Measurements from ENCODE around the gene PIK3CD. TPM values are rescaled to one million over a fixed set of nuclear protein-coding genes. Genes with fewer than 3 reads are reported as not detected.
A peak's percentile ranks its signal among the peaks of the same experiment; 100 is the strongest.

PIK3CD gene
- total RNA-seq: 10 to 100 TPM; 12.4 to 18.7 TPM

DNA sequence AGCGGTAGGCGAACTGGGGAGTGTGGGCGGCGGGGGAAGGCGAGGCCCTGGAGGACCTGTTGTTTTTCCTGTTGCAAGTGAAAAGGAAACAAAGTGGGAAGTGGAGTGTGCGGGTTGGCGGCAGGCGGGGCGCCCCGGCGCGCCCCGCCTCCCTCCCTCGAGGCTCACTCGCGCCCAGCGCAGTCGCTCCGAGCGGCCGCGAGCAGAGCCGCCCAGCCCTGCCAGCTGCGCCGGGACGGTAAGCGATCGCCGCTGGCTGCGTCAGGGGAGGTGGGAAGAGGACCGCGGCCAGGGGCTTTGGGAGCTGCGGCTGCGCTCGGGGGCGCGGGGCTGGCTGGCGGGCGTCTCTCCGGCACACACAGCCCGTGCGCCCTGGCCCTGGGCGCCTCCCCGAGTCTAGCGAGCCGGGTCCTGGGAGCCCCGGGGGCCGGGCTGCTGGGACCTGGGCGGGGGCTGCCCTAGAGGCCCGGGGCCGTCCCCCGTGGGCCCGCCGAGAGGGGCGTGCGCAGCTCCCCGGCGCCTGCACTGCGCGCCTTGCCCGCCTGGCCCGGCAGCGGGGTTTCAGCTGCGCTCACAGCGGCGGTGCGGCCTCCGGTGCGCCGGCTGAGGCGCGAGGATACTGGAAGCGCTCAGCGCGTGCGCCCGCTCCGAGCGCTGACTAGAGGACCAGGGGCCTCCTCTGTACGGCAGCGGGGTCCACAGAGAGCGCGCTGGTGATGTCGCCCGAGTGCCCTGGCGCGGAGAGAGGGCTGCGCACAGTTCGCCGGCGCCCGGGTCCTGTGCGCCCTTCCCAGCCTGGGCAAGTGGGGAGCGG, at the start of gene PIK3CD:
TSS of gene PIK3CD (plus strand) at position 167 of the 814 bp plus-strand sequence. CDS start 58,725 bp downstream, outside the sequence.
- Histone ChIP-seq H3K9me3 (no peaks in the 10 kb centered on the region), H3K4me3 (peak within 1 kb of the TSS; percentile 69), H3K4me1 (ENCODE audit: control insufficient read depth in 1 of 2, low read depth in 2 of 2) (peaks cover 3 to 17% of the 10 kb centered on the region in 2 donors), H3K36me3 (no peaks in the 10 kb centered on the region), H3K27ac (peak within 1 kb of the TSS; percentile 7 to 21), H3K27me3 (replicated peaks; ENCODE audit: insufficient read depth) (no peaks in the 10 kb centered on the region)
- TF ChIP-seq, protein P1, sequence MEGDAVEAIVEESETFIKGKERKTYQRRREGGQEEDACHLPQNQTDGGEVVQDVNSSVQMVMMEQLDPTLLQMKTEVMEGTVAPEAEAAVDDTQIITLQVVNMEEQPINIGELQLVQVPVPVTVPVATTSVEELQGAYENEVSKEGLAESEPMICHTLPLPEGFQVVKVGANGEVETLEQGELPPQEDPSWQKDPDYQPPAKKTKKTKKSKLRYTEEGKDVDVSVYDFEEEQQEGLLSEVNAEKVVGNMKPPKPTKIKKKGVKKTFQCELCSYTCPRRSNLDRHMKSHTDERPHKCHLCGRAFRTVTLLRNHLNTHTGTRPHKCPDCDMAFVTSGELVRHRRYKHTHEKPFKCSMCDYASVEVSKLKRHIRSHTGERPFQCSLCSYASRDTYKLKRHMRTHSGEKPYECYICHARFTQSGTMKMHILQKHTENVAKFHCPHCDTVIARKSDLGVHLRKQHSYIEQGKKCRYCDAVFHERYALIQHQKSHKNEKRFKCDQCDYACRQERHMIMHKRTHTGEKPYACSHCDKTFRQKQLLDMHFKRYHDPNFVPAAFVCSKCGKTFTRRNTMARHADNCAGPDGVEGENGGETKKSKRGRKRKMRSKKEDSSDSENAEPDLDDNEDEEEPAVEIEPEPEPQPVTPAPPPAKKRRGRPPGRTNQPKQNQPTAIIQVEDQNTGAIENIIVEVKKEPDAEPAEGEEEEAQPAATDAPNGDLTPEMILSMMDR (IDR thresholded peaks at IDR 0.05): no peak
- DNase-seq (ENCODE audit: low spot score) (no peak), ATAC-seq (ENCODE audit: insufficient number of reproducible peaks, low FRiP score, low read depth) (no peak)

DNA sequence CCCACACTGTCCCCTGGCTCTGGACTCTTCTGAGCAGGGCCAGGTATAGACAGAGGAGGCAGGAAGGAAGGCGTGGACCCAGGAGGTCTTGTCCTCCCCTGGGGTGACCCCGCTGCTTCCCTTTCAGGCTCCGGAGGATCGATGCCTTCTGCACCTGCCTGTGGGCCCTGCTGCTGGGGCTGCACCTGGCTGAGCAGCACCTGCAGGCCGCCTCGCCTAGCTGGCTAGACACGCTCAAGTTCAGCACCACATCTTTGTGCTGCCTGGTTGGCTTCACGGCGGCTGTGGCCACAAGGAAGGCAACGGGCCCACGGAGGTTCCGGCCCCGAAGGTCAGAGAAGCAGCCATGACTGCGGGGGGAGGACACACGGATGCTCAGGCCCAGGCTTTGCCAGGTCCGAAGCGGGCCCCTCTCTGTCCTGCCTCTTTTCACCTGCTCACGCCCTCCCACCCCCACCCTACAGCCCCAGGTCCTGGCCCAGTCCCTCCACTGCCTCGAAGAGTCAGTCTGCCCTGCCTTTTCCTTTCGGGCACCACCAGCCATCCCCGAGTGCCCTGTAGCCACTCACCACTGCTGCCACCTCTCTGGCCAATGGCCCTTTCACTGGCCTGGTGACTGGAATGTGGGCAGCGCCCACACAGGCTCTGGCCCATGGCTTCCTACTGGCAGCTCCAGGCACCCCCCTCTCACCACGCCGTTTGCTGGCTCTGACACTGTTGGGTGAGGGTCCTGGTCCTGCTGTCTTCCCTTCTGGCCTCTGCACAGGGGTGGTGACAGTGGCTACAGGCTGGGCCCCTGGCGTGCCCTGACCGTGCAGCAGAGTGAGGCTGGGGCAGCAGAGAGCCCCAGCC, 49.4 kb upstream of the PIK3CD start:
- DNase-seq (ENCODE audit: low spot score) (no peak), ATAC-seq (ENCODE audit: insufficient number of reproducible peaks, low FRiP score, low read depth) (no peak)
- no peak overlapping the region for H3K27ac ChIP-seq
- peaks cover 3% of the 10 kb centered on the region for H3K36me3 ChIP-seq
- H3K4me3 ChIP-seq: no peak overlapping the region
- H3K9me3 ChIP-seq: no peaks in the 10 kb centered on the region
- H3K27me3 ChIP-seq (replicated peaks; ENCODE audit: insufficient read depth): no peaks in the 10 kb centered on the region
- no peaks in the 10 kb centered on the region for H3K4me1 ChIP-seq (ENCODE audit: control insufficient read depth in 1 of 2, low read depth in 2 of 2)
- TF ChIP-seq, protein P1 (IDR thresholded peaks at IDR 0.05): no peak

DNA sequence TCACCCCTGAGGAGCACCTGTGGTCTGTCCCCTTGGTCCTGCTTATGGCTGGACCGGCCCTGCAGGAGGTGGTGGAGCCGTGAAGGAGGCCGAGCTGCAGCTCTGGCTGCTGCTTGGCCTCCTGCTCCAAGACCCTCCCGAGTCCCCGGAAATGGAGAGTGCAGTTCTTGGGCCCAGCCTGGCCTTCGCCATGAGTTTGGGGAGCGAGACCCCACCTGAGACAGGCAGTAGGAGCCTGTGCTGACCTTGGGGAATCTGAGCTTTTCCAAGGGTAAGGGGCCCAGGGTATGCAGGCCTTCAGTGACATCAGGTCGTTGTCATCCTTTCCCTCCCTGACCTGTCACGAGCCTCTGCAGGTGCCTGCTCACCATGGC, 48.8 kb upstream of the PIK3CD start:
- ATAC-seq (ENCODE audit: insufficient number of reproducible peaks, low FRiP score, low read depth) (no peak), DNase-seq (ENCODE audit: low spot score) (no peak)
- H3K4me1 ChIP-seq (ENCODE audit: control insufficient read depth in 1 of 2, low read depth in 2 of 2): no peaks in the 10 kb centered on the region
- no peak overlapping the region for H3K4me3 ChIP-seq
- H3K9me3 ChIP-seq: no peaks in the 10 kb centered on the region
- H3K27ac ChIP-seq: no peak overlapping the region
- no peaks in the 10 kb centered on the region for H3K27me3 ChIP-seq (replicated peaks; ENCODE audit: insufficient read depth)
- TF ChIP-seq, protein P1 (IDR thresholded peaks at IDR 0.05): no peak
- H3K36me3 ChIP-seq: peaks cover 3% of the 10 kb centered on the region

DNA sequence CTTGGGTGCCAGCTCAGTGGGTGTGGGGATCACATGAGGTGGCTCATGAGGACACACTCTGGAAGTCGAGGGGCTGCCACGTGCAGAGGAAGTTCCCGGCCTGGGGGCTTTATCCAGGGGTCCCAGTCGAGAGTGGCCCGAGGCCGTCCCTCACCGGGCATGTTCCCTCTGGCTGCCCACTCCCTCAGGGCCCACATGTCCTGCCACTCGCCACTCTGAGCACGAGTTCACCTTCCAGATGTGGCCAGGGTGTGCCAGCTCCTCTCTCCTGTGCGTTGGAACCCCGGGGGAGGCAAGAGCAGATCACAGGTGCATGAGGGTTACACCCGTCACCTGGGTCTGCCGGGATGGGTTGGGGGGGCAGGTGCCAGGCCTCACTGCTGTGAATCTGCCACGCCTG, 48.2 kb upstream of the PIK3CD start:
- no peak for ATAC-seq (ENCODE audit: insufficient number of reproducible peaks, low FRiP score, low read depth)
- Histone ChIP-seq H3K36me3 (peaks cover 3% of the 10 kb centered on the region), H3K27ac (no peak overlapping the region)

More for the DNA sequence above, 48.2 kb upstream of the PIK3CD start:
- Histone ChIP-seq H3K9me3 (no peaks in the 10 kb centered on the region), H3K4me1 (ENCODE audit: control insufficient read depth in 1 of 2, low read depth in 2 of 2) (no peaks in the 10 kb centered on the region), H3K4me3 (no peak overlapping the region), H3K27me3 (replicated peaks; ENCODE audit: insufficient read depth) (no peaks in the 10 kb centered on the region)
- TF ChIP-seq, protein P1 (IDR thresholded peaks at IDR 0.05): no peak
- DNase-seq (ENCODE audit: low spot score): no peak

Measured in thoracic aorta (tissue), 2 donors.